HL-60/S4 treated with retinoic acid at 250 ng/mL for 4 days and 3 days (cell line): ENCODE measurements around the gene FADS2.

Experiments
- in situ Hi-C: fragments of 300-500 bp; cut with MboI; formaldehyde crosslinking; loops from 2 replicates; pipeline ENCODE4 v1.7.0; 2022; ENCODE audit warnings: low sequenced_read_pairs

The FADS2 gene

DNA sequence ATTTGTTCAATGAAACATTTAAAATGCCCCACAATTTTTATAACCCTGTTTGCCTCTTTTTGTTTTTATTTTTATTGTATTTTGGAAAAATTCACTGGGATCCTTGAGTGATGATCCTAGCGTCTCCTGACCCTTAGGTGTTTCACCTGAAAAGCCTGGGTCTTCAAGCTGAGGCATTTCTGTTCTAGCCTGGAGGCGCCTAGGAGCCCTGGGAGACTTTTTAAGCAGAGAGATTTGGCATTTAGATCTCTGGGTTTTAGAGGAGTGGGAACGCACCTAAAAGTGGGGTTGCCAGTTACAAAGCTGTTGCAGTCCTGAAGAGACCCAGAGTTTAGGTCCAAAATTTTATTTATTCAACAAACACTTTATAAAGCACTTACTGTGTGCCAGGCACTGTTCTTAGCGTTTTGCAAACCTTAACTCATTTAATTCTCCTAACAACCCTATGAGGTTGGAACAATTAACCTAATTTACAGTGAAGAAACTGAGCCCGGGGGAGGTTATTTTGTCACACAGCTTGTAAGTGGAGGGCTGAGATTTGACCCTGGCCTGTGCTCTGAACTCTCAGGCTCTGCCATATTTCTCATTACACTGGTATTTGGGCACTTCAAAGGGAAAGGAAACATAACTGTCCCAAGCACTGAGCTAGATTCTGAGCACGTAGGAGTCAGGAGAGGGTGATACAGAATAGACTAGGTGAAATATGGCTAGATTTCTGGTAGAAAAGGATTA is 10.5 kb upstream of the FADS2 start:
- in situ Hi-C loops, result no loop called here

DNA sequence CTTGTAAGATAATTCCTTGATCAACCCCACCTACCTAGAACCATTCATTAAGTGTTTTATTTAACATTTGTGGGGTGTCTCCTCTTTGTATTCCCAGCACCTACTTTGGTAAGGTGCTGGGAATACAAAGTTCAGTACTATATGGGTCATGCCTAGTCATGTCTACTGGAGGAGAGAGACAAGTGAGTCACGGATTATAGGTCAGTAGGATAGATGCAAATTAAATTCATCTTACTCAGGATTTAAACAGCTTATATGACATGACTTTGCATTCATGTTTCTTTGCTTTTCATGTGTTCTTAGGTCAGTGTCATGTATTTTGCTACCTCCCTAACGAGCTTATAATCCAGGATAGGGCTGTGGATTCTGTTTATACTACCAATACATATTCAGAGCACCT is 7.9 kb upstream of the FADS2 start:
- in situ Hi-C loops, result no loop called here

DNA sequence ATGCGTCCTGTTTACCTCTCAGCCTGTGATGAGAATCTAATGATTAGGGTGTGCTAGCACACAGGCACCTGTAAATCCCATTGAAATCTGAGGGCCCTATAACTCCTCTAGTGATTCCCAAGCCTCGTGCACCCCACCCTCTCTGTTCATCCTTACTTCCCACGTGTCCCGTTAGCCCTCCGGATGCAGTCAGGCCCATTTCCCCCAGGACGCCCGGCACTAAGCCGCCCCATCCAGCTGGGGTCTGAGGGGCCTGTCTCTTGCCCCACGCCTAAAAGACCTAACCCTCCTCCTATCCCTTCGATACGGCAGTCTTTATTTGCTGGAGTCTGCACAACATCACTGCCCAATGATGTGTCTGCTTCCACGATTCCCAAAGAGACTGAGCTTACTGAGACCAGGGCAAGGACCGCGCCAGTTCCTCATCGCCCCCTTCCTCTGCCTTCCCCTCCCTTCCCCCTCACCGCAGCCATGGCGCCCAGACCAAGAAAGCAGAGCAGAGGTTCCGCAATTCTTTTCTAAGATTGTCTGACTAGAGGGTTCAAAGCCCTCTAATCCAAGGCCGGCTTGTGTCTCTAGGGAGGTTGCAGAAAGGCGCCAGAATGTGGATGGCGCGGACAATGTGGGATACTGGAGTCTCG is 1.1 kb upstream of the FADS2 start:
- in situ Hi-C loops, result no loop called here

DNA sequence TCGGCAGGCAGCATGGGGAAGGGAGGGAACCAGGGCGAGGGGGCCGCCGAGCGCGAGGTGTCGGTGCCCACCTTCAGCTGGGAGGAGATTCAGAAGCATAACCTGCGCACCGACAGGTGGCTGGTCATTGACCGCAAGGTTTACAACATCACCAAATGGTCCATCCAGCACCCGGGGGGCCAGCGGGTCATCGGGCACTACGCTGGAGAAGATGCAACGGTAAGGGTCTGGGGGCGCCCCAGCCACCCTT is 204 bp downstream of the FADS2 start:
- in situ Hi-C loops, result no loop called here

DNA sequence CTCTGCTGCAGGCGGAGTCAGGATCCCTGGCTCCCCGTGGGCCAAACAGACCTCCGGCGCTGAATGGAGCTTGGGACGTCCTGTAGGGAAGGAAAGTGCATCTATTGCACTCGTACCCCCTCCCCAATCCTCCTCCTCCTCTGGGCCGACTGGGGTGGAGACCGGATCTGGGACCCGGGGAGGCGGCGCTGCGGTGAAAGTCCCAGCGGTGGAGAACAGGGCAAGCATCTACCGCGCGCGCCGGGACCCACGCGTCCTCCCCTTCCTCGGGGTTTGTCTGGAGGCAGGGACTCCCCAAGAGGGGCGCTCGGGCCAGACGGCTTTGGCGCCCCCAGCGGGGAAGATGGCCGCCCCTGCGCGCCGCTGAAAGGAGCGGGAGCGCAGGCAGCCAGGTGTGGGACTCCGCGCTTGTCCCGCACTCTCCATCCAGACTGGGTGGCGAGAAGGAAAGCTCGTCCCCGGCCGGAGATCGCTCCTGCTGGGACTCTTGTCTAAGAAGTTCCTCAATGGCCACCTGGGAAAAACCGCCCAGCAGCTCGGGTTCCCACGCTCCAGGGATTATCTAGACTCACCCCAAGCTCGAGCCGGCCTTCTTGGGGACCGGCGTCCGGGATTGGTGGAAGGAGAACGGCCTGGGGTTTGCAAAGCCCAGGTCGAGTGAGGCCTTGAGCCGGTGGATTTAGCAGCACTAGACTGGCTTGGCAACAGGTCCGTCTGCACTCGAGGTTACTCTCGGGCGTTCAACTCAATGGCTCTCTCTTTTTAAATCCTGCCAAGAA is 718 bp downstream of the FADS2 start:
- in situ Hi-C loops, result no loop called here

DNA sequence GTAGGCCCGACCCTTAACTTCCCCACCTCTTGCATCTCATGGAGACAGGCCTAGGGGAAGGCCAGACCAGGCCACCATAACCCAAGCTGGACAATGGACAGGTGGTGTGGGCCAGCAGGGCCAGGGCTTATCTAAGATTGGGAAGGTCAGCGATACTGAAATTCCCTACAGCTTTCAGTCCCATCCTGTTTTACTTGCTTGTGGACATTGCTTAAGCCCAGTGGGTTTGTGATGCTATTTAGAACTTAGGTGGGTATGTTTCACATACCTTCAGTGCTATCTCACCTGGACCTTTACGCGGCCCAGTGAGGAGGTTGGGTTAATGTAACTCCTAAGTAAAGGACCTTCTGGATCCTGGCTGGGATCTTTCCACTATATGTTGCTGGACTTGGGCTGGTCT is 1.7 kb downstream of the FADS2 start:
- in situ Hi-C loops, result no loop called here

DNA sequence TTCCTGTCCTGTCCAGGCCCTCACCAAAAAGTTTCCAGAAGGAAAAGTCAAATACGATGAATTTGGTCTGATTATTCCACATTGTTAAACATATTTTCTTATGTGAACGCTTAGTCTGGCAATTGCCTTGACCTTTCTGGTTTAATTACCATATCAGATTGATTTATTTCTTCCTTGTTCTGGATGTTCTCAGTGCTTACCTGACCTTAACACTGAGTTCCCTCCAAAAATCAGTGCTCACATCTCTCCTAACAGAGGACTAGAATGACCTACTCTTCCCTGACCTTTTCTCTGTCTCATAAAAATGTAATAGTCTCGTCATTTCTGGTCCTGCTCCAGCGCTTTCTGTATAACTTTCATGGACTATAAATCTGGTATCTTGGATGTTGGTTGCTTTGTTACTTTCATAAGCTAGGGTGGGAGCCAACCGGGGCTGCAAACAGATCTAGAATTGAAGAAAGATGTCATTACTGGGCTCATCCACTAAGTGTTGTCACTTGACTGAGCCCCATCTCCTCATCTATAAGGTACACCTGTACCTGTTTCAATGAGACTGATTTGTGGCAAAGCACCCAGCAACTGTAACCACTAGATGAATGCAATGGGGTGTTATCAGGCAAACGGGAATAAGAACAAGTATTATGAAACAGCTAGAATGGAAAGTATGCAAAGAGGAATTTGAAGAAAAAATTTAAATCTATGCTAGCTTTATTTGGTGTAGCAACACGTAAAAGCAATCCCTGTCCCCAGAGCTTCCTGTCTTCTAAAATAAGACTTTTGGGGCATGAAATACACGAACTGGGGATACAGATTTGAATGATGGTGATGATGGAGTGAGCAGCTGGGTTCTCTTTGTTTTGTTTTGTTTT is 2.4 kb downstream of the FADS2 start:
- in situ Hi-C loops, result no loop called here

DNA sequence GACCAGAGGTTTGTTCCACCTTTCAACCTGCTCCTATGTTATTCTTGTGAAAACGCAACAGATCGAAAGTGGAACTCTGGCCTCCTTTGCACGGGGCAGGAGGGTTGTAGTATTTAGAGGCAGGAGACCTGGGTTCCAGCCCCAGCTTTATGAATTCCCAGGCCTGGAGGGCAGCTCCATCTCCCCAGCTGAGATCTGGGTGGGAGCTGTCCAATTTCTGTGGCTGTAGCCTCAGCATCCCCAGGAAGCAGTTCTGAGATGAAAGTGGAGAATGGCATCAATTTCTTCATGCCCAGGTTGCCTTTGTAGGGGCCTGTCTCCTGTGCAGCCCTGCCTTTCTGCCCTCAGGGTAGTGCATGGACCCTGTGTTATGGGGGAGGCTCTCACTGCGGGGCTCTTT is 4.1 kb downstream of the FADS2 start:
- in situ Hi-C loops, result no loop called here

DNA sequence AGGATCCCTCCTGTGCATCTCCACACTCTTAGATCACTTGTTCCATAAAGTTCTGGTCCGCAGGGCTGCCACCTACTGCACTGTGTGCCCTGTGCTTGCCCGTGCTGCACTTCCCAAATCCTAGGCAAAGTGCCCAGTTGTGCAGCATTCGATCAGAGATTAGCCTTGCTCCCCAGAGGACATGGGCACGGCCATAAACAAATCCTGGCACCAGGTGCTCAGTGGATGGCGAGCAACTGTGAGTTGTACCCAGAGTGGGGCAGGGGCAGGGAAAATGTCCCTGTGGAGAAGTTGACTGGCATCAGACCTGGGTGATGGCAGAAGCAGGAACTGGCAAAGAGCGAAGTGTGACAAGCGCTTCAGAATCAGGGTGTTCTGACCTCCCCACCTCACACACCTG is 4.7 kb downstream of the FADS2 start:
- in situ Hi-C loops, result no loop called here

DNA sequence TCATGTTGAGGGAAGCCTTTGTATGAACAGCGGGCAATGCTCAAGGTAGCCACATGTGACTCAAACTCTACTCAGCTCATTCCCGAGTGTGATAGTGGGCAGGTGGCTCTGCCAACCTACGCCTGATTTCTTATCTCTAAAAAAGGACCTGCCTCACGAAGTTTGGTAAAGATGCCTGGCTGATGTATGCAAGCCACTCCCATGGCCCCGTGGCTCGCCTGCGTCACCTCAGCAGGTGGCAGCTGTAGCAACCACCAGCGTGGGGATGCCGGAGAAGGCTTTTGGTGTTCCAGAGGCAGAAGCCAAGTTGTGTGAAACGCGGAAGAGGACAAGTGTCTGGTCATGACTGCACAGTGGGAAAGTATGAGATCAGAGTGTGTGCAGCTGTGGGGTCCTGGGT is 5.4 kb downstream of the FADS2 start:
- in situ Hi-C loops, result no loop called here

DNA sequence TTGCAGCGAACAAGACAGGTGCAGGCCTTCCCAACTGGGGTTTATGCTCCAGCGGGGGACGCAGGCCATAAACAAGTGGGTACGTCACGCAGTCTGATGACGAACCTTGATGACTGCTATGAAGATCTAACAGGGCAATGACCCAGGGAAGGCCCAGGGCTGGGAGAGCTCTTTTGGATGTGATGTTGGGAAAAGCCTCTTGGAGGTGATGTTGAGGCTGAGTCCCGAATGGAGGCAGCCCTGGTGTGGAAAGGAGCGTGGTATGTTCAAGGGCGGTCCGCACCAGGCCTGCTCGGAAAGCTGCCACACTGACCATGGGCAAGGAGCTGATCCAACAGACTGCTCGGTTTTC is 5.8 kb downstream of the FADS2 start:
- in situ Hi-C loops, result no loop called here

DNA sequence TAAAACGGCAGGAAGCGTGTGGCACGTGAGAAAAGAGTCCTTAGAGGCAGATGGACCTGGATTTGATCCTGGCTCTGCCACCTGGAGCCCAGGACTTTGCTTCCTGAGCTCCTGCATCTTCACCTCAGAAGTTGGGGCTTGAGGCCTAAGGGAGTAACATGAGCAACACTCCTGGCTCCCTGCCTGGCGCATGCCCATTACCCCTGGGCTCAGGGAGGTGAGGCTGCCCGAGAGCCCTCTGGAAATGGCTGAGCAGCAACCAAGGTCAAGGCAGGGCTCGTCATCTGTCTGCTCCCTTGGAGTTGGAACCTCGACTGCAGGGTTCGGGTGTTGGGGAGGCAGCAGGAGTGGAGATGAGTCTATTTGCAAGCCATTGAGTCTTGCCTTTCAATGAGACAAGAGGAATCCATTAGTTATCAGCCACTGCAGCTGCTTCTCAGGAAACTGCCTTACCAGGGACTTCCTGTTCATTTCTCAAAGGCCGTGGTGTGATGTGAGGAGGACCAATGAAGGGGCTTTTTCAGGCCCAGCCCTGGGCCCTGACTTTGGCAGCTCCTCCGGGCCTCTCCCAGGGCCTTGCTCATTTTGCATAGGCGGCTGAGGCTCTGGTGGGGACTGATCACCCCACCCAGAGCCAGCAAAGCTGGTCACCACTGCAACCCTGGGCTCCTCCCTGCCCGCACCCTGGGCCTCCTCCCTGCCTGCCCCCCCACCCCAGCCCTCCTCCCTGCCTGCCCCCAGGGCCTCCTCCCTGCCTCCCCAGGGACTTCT is 6.4 kb downstream of the FADS2 start:
- in situ Hi-C loops, result no loop called here

DNA sequence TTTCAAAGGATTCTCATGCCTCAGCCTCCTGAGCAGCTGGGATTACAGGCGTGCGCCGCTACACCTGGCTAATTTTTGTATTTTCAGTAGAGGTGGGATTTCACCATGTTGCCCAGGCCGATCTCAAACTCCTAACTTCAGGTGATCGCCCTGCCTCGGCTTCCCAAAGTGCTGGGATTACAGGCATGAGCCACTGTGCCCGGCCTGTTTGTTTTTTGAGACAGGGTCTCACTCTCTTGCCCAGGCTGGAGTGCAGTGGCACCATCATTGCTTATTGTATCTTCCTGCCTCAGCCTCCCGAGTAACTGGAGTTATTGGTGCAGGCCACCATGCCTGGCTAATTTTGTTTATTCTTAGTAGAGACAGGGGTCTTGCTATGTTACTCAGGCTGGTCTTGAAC is 8.1 kb downstream of the FADS2 start:
- in situ Hi-C loops, result no loop called here

DNA sequence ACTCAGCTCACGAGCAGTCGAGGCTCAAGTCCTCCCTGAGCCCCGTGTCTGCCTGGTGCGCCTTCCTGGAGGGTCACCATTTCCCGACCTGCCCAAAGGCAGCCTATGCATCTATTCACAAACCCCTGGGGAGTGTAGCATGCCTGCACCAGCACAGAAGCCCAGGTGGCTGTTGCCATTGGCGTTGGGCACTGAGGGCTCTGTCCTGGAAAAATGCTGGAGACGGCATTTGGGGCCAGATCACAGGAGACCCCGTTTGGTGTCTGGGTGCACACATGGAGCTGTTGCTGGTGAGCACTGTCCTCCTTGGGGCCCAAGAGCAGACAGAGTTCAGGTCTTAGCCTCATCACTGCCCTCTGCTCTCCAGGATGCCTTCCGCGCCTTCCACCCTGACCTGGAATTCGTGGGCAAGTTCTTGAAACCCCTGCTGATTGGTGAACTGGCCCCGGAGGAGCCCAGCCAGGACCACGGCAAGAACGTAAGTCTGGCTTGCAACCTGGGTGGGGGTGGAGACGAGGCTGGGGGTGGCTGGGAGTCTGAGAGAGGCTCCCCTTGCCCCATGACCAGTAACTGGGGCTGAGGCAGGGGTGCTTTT is 9.4 kb downstream of the FADS2 start:
- in situ Hi-C loops, result no loop called here

DNA sequence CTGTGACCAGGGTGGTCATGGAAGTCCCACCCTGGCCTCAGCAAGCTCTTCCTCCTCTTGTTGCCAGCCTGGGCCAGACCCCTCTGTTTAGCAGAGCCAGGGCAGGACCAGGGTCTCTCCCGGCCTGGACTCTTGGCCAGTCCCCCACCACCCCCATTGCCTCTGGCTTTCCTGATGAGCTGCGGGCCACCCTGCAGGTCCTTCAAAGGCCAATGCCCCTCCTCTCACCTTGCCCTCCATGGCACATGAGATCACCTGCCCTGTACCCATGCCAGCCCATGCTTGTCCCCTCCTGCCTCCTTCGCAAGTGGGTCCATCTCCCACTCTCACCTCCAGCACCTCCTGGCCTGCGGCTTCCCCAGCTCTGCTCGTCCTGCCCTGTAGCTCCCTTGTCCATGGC is 10.4 kb downstream of the FADS2 start:
- in situ Hi-C loops, result no loop called here

DNA sequence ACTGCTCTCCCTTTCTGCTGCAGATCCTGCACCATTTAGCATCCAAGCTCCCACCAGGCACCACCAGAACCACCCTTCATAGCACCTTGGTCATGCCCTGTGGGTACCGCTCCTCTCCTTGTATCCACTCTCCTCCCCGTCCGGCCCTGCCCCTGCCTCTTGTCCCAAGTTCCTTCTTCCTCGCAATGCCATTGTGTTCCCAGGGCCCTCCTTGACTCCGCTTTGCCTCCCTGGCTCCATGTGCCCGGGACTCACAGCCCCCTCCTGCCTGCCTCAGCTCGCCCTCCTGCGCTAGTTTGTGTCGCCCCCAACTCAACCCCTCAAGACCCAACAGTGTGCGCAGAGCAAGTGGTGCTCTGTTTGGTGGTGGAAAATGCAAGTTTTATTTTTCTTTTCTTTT is 10.8 kb downstream of the FADS2 start:
- in situ Hi-C loops, result no loop called here

DNA sequence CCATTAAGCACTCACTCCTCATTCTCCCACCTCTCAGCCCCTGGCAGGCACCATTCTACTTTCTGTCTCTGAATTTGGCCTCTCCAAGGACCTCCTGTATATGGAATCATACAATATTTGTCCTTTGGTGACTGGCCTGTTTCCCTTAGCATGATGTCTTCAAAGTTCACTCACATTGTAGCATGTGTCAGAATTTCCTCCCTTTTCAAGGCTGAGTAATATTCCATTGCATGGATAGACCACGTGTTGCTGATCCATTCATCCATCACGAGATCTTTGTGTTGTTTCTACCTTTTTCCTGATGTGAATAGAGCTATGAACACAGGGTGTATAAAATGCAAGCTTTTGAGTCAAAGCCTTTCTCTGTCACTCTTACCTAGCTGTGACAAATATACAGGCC is 11.6 kb downstream of the FADS2 start:
- in situ Hi-C loops, result no loop called here

DNA sequence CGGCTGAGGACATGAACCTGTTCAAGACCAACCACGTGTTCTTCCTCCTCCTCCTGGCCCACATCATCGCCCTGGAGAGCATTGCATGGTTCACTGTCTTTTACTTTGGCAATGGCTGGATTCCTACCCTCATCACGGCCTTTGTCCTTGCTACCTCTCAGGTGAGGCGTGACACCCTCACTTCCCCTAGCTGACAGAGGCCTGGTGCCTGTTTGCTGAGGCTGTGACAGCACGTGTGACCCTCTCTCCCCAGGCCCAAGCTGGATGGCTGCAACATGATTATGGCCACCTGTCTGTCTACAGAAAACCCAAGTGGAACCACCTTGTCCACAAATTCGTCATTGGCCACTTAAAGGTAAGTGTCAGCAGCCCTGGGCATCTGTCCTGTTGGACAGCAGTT is 12.3 kb downstream of the FADS2 start:
- in situ Hi-C loops, result no loop called here

DNA sequence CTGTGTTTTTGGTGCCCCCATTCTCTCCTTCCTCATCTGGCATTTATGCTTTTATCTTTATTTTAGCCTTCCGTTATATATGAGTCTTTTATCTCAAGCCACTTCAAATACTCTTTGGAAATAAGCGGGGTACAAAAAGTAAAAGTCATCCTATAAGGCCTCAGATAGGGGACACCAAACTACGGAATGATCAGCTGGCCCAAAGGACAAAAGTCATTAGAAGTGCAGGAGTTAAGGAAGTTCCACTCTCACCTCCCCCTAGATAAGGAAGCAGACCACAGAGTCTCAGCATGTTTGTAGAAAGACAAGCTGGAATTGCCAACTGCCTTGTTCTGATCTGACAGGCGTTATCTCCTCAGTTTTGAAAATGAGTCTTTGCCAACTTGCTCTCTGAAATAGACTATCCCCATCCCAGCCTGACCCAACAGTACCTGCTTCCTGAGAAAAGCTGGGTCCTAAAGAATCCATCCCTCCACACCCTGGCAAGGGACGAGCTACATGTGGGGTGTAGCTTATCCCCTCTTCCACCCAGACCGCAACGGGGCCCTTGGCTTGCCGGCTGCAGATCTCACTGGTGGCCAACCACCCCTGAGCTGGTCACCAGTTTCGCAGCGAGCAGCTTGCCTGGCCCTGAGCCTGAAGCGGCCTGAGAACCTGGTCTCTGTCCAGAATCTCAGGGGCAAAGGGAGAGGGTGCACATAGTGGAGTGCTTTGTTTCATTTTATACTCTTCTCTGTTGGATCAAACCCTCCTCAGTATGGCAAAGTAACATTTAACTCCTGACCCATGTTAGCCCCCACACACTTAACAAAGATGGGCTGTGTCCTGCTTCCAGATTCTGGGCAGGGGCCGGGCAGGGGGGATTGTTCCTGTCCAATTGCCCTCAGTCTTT is 13.8 kb downstream of the FADS2 start:
- in situ Hi-C loops, result no loop called here

DNA sequence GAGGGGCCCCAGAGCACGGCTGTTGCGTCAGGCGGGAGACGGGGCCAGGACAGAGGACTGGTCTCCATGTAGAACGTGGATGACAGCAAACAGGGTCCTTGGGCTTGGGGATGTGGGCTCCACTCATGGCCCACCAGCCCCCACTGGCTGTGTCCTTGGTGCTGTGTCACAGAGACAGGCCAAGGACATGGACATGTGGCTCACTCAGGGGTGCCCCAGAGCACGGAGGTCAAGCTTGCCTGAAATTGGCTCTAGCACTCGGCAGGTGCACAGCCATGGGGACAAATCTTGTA is 14.4 kb downstream of the FADS2 start:
- in situ Hi-C loops, result no loop called here
